Colonic mucosa (tissue), 4 donors: Measurements from ENCODE around the gene ALDH1A3. TPM values are rescaled to one million over a fixed set of nuclear protein-coding genes. Genes with fewer than 3 reads are reported as not detected.

Experiments
- DNase-seq: peaks from one replicate; pipeline ENCODE4 v3.0.0-alpha.2; 2020
- H3K27ac ChIP-seq: fragments of 200-600 bp; one replicate; pipeline ENCODE4 v1.8.0; 2021
- H3K27me3 ChIP-seq: fragments of 200-600 bp; one replicate; pipeline ENCODE4 v1.8.0; 2021
- H3K36me3 ChIP-seq: fragments of 200-600 bp; one replicate; pipeline ENCODE4 v1.8.0; 2021
- H3K4me1 ChIP-seq: fragments of 200-600 bp; one replicate; pipeline ENCODE4 v1.8.0; 2021; ENCODE audit warnings: mild to moderate bottlenecking
- H3K4me3 ChIP-seq: fragments of 200-600 bp; one replicate; pipeline ENCODE4 v1.8.0; 2021
- H3K9ac ChIP-seq, 2 donors: one replicate each; pipeline ENCODE4 v1.7.0; 2013; ENCODE audit warnings: control low read depth in 2 of 2, low read depth in 2 of 2, low read length in 2 of 2
- H3K9me3 ChIP-seq: fragments of 200-600 bp; one replicate; pipeline ENCODE4 v1.8.0; 2021
- CTCF ChIP-seq: fragments of 200-600 bp; IDR thresholded peaks from one replicate; pipeline ENCODE4 v1.8.0; 2022; ENCODE audit warnings: antibody characterized with exemption, mild to moderate bottlenecking
- intact Hi-C: fragments of 100-400 bp; cut with DNase I; formaldehyde crosslinking; loops from one replicate; pipeline ENCODE4 v1.14.1; 2022
- total RNA-seq, 2 donors: library from RNA; stranded (reverse); fragmentation: NEBNext Ultra II Directional in 1 of 2; extraction: Animal tissue kit (Norgen Biotek cat#: 25700) in 1 of 2; gene quantifications; one replicate each; pipeline ENCODE4 v1.2.1, GENCODE V29; 2021
- donor health status: healthy.
- donor health status: DM: no; HTN: no; CAD: no.
- donor health status: DM: no; HTN: no; CAD: no.

The ALDH1A3 gene
- total RNA-seq, 2 donors from 2014 or later, result 3.8 to 7.4 TPM

- Histone ChIP-seq H3K27ac (no peak overlapping the region), H3K4me1 (no peaks in the 10 kb centered on the region), H3K9ac (no peak overlapping the region), H3K9me3 (no peaks in the 10 kb centered on the region), H3K27me3 (no peaks in the 10 kb centered on the region), H3K4me3 (no peak overlapping the region), H3K36me3 (no peaks in the 10 kb centered on the region)
- TF ChIP-seq CTCF, result no peak
- intact Hi-C loops, result no loop called here
- DNase-seq, result no peak
Measured at GRCh38 chr15:100889385-100890050, 9.9 kb downstream of the ALDH1A3 start.

GRCh38 chr15:100890051-100890720 lies 10.6 kb downstream of the ALDH1A3 start:
- intact Hi-C loops, result no loop called here
- Histone ChIP-seq H3K36me3 (no peaks in the 10 kb centered on the region), H3K9ac (no peak overlapping the region), H3K27ac (no peak overlapping the region), H3K9me3 (no peaks in the 10 kb centered on the region), H3K27me3 (no peaks in the 10 kb centered on the region), H3K4me3 (no peak overlapping the region), H3K4me1 (no peaks in the 10 kb centered on the region)
- no peak for DNase-seq
- TF ChIP-seq CTCF, result no peak

- Histone ChIP-seq H3K36me3 (no peaks in the 10 kb centered on the region), H3K9ac (no peak overlapping the region), H3K27ac (no peak overlapping the region), H3K9me3 (no peaks in the 10 kb centered on the region), H3K4me3 (no peak overlapping the region), H3K27me3 (no peaks in the 10 kb centered on the region), H3K4me1 (no peaks in the 10 kb centered on the region)
- no peak for TF ChIP-seq CTCF
- intact Hi-C loops, result no loop called here
- DNase-seq, result no peak
Measured at GRCh38 chr15:100890850-100891249, 11.2 kb downstream of the ALDH1A3 start.

- Histone ChIP-seq H3K4me1 (no peaks in the 10 kb centered on the region), H3K27ac (no peak overlapping the region), H3K27me3 (no peaks in the 10 kb centered on the region), H3K9me3 (no peaks in the 10 kb centered on the region), H3K4me3 (no peak overlapping the region), H3K36me3 (no peaks in the 10 kb centered on the region), H3K9ac (no peak overlapping the region)
- intact Hi-C loops, result no loop called here
- no peak for TF ChIP-seq CTCF
- no peak for DNase-seq
Measured at GRCh38 chr15:100891307-100892012, 11.8 kb downstream of the ALDH1A3 start.

- Histone ChIP-seq H3K27me3 (no peaks in the 10 kb centered on the region), H3K4me3 (no peak overlapping the region), H3K4me1 (no peaks in the 10 kb centered on the region), H3K36me3 (no peaks in the 10 kb centered on the region), H3K9ac (no peak overlapping the region), H3K27ac (no peak overlapping the region), H3K9me3 (no peaks in the 10 kb centered on the region)
- no peak for TF ChIP-seq CTCF
- intact Hi-C loops, result no loop called here
- DNase-seq, result no peak
Measured at GRCh38 chr15:100892013-100892355, 12.4 kb downstream of the ALDH1A3 start.
